AG04450 (cell line): ENCODE measurements around the gene FAM200B. TPM values are rescaled to one million over a fixed set of nuclear protein-coding genes. Genes with fewer than 3 reads are reported as not detected.

Experiments used
- CTCF ChIA-PET: fragments of 300-600, 350-600 bp; formaldehyde crosslinking; extraction: SDS; loops from one replicate; lab custom pipeline; 2022; ENCODE audit warnings: antibody characterized with exemption, inconsistent platforms; lab: Charles Lee
- POLR2A ChIA-PET: fragments of 350-600 bp; formaldehyde crosslinking; extraction: SDS; loops from one replicate; lab custom pipeline; 2021; ENCODE audit warnings: antibody characterized with exemption, inconsistent platforms; lab: Yijun Ruan, JAX
- DNase-seq: peaks from one replicate; pipeline ENCODE4 v3.0.0-alpha.2; 2011; ENCODE audit warnings: low read depth, low spot score
- H3K27ac ChIP-seq: one replicate; pipeline ENCODE4 v1.5.1; 2012; ENCODE audit warnings: low read depth, low read length, control low read depth
- H3K27me3 ChIP-seq: one replicate; pipeline ENCODE4 v1.6.0; 2012; ENCODE audit warnings: low read length; ENCODE audit not compliant: control insufficient read depth, insufficient read depth
- H3K4me3 ChIP-seq: 2 replicates; pipeline ENCODE4 v1.5.1; 2011; ENCODE audit warnings: mild to moderate bottlenecking, low read depth, low read length, control low read depth
- H3K9me3 ChIP-seq: 2 replicates; pipeline ENCODE4 v1.5.1; 2012; ENCODE audit warnings: low read length; ENCODE audit not compliant: control insufficient read depth, insufficient read depth
- polyA plus RNA-seq: library from polyadenylated mRNA; depleted of rRNA; stranded (reverse); fragments of >200 nt; gene quantifications from 2 replicates; pipeline ENCODE4 v1.2.3, GENCODE V29; 2011
- TF ChIP-seq, protein P1 (sequence below): IDR thresholded peaks from 2 replicates; pipeline ENCODE4 v1.5.1; 2011; ENCODE audit warnings: low read depth, low read length, control low read depth, inconsistent platforms

The FAM200B gene
- polyA plus RNA-seq, 1 experiment, result 47.3 TPM

DNA sequence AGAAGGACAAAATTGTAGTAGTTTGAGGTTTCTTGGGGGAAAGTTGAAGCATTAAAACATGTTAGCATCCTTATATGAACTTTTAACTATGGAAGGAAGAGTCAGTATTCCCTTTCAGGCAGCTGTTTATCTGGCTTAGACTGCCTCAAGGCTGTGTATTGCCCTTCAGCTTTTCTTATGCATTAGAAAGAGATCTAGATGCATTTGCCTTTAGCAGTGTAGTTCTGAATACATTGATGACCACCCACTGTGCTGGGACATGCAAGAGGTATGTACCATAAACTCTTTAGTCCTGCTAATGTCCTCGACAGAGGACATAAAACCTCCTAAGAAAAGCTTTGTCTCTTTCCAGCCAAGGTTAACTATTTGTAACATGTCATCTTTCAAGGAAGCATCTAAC, 2.9 kb downstream of the FAM200B start:
- Histone ChIP-seq H3K9me3 (no peaks in the 10 kb centered on the region), H3K27me3 (no peaks in the 10 kb centered on the region), H3K4me3 (no peak overlapping the region), H3K27ac (no peak overlapping the region)
- TF ChIP-seq, protein P1, sequence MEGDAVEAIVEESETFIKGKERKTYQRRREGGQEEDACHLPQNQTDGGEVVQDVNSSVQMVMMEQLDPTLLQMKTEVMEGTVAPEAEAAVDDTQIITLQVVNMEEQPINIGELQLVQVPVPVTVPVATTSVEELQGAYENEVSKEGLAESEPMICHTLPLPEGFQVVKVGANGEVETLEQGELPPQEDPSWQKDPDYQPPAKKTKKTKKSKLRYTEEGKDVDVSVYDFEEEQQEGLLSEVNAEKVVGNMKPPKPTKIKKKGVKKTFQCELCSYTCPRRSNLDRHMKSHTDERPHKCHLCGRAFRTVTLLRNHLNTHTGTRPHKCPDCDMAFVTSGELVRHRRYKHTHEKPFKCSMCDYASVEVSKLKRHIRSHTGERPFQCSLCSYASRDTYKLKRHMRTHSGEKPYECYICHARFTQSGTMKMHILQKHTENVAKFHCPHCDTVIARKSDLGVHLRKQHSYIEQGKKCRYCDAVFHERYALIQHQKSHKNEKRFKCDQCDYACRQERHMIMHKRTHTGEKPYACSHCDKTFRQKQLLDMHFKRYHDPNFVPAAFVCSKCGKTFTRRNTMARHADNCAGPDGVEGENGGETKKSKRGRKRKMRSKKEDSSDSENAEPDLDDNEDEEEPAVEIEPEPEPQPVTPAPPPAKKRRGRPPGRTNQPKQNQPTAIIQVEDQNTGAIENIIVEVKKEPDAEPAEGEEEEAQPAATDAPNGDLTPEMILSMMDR, result no peak
- DNase-seq, result no peak
- CTCF ChIA-PET, result no interaction called here
- POLR2A ChIA-PET, result interaction anchor here (0.7 kb wide), 1 partner anchor 30 kb away, joined by 3 read pairs; no protein-coding TSS in a partner anchor

GRCh38 chr4:15688051-15688450, 6.4 kb downstream of the FAM200B start:
- Histone ChIP-seq H3K27ac (no peak overlapping the region), H3K9me3 (no peaks in the 10 kb centered on the region), H3K4me3 (no peak overlapping the region), H3K27me3 (no peaks in the 10 kb centered on the region)
- TF ChIP-seq, protein P1, result no peak
- no peak for DNase-seq
- ChIA-PET POLR2A (no interaction called here), CTCF (interaction anchor here (0.7 kb wide), 1 partner anchor 118 kb away, joined by 3 read pairs; no protein-coding TSS in a partner anchor)

GRCh38 chr4:15689540-15689939, 7.9 kb downstream of the FAM200B start:
- CTCF ChIA-PET, result no interaction called here
- Histone ChIP-seq H3K4me3 (no peak overlapping the region), H3K9me3 (no peaks in the 10 kb centered on the region), H3K27me3 (no peaks in the 10 kb centered on the region), H3K27ac (peak overlapping the region; percentile 11)
- TF ChIP-seq, protein P1, result no peak
- DNase-seq, result no peak
- POLR2A ChIA-PET, result no interaction called here

- Histone ChIP-seq H3K9me3 (no peaks in the 10 kb centered on the region), H3K27me3 (no peaks in the 10 kb centered on the region), H3K27ac (peak overlapping the region; percentile 72), H3K4me3 (no peak overlapping the region)
- ChIA-PET POLR2A (interaction anchor here (0.7 kb wide), 1 partner anchor 9 kb away, joined by 3 read pairs; the partner anchor contains the start of gene FAM200B), CTCF (no interaction called here)
- DNase-seq, result peak; percentile 65
- TF ChIP-seq, protein P1, result no peak
Measured at GRCh38 chr4:15690020-15690809, 8.6 kb downstream of the FAM200B start.
